Measurements from ENCODE around the gene PACRG. TPM values are rescaled to one million over a fixed set of nuclear protein-coding genes. Genes with fewer than 3 reads are reported as not detected.
A peak's percentile ranks its signal among the peaks of the same experiment; 100 is the strongest.

Gene PACRG
- total and polyA plus RNA-seq, 2 experiments from 2014 or later, result 0.17 to 0.68 TPM

DNA sequence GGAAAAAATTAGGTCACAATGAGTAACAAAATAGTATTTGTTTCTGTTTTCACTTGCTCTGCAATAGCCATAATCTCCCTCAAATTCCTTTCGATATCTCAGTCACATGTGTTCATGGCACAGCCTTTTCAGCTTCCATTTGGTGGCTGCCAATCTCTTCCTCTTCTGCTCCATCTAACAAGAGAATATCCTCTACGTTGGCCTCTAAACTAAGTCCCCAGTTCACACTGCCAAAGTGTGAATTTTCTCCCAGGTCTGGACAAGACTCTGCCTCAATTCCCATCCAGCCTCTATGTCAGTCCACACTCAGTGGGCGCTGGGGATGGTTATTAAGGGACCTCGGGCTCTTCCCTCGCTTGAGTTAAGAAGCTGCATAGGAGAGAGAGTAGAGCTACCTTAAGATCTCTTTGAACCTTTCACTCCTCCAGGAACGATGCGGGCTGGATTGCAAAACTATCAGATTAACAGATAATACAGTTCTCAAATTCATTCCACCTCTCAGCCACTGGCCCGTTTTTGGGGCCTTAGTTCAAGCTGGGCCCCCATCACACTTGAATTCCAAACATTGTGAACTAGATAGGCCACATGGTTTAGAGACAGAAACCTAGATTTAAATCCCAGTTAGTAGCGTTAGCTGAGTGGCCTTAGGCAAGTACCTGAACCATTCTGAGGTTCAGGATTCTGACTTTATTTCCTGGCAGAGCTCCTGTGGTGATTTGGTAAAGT is 436.6 kb downstream of the PACRG start:
- Mint-ChIP-seq H3K36me3 (ENCODE audit: low read depth) (peaks cover 4% of the 10 kb centered on the region), H3K27me3 (ENCODE audit: insufficient read depth, low read depth, poor library complexity) (peaks cover 3% of the 10 kb centered on the region), H3K9me3 (peaks cover 4% of the 10 kb centered on the region; the same call in 1 of the 3 replicates), H3K4me1 (no peaks in the 10 kb centered on the region), H3K4me3 (no peak overlapping the region), H3K27ac (no peak overlapping the region)
- Histone ChIP-seq H3K27me3 (ENCODE audit: insufficient read depth) (no peaks in the 10 kb centered on the region), H3K9me2 (ENCODE audit: insufficient read depth) (no peaks in the 10 kb centered on the region), H3K4me1 (ENCODE audit: insufficient read depth) (no peaks in the 10 kb centered on the region), H3F3A (replicated peaks; ENCODE audit: low read depth) (no peaks in the 10 kb centered on the region), H3K4me2 (no peak overlapping the region), H3K4me3 (no peak overlapping the region), H3K36me3 (ENCODE audit: insufficient read depth) (no peaks in the 10 kb centered on the region), H3K79me2 (replicated peaks; ENCODE audit: insufficient read depth) (no peaks in the 10 kb centered on the region), H2AFZ (0 out of 2 replicates have a peak overlapping the region, but pooled peaks have one; percentile 10), H3K27ac (ENCODE audit: low read depth) (no peak overlapping the region), H4K20me1 (replicated peaks; ENCODE audit: insufficient read depth) (no peaks in the 10 kb centered on the region)
- TF ChIP-seq EZH2 (IDR thresholded peaks at IDR 0.05; ENCODE audit: low read depth, unreplicated experiment), result no peak
- TF ChIP-seq JUNB (IDR thresholded peaks at IDR 0.05; ENCODE audit: unreplicated experiment), result no peak
- no peak for TF ChIP-seq NANOG (IDR thresholded peaks at IDR 0.05; ENCODE audit: borderline replicate concordance)
- TF ChIP-seq, protein P1, sequence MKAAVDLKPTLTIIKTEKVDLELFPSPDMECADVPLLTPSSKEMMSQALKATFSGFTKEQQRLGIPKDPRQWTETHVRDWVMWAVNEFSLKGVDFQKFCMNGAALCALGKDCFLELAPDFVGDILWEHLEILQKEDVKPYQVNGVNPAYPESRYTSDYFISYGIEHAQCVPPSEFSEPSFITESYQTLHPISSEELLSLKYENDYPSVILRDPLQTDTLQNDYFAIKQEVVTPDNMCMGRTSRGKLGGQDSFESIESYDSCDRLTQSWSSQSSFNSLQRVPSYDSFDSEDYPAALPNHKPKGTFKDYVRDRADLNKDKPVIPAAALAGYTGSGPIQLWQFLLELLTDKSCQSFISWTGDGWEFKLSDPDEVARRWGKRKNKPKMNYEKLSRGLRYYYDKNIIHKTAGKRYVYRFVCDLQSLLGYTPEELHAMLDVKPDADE (IDR thresholded peaks at IDR 0.05), result no peak
- no peak for TF ChIP-seq ZNF114 (CRISPR knock-in tag; IDR thresholded peaks at IDR 0.05)
- TF ChIP-seq STAT1 (IDR thresholded peaks at IDR 0.05; ENCODE audit: unreplicated experiment), result no peak
- TF ChIP-seq, protein P2, sequence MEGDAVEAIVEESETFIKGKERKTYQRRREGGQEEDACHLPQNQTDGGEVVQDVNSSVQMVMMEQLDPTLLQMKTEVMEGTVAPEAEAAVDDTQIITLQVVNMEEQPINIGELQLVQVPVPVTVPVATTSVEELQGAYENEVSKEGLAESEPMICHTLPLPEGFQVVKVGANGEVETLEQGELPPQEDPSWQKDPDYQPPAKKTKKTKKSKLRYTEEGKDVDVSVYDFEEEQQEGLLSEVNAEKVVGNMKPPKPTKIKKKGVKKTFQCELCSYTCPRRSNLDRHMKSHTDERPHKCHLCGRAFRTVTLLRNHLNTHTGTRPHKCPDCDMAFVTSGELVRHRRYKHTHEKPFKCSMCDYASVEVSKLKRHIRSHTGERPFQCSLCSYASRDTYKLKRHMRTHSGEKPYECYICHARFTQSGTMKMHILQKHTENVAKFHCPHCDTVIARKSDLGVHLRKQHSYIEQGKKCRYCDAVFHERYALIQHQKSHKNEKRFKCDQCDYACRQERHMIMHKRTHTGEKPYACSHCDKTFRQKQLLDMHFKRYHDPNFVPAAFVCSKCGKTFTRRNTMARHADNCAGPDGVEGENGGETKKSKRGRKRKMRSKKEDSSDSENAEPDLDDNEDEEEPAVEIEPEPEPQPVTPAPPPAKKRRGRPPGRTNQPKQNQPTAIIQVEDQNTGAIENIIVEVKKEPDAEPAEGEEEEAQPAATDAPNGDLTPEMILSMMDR (conservative IDR thresholded peaks at IDR 0.05; ENCODE audit: low read depth in 2 of 2), result no peak
- no peak for TF ChIP-seq POLR2AphosphoS5 (IDR thresholded peaks at IDR 0.05; ENCODE audit: low read depth)
- no peak for TF ChIP-seq ZNF331 (CRISPR knock-in tag; IDR thresholded peaks at IDR 0.05; ENCODE audit: low read depth)
- no peak for TF ChIP-seq CREB1 (CRISPR knock-in tag; IDR thresholded peaks at IDR 0.05; ENCODE audit: low read depth)
- TF ChIP-seq EZH2phosphoT487 (IDR thresholded peaks at IDR 0.05; ENCODE audit: unreplicated experiment), result no peak
- TF ChIP-seq, protein P3, sequence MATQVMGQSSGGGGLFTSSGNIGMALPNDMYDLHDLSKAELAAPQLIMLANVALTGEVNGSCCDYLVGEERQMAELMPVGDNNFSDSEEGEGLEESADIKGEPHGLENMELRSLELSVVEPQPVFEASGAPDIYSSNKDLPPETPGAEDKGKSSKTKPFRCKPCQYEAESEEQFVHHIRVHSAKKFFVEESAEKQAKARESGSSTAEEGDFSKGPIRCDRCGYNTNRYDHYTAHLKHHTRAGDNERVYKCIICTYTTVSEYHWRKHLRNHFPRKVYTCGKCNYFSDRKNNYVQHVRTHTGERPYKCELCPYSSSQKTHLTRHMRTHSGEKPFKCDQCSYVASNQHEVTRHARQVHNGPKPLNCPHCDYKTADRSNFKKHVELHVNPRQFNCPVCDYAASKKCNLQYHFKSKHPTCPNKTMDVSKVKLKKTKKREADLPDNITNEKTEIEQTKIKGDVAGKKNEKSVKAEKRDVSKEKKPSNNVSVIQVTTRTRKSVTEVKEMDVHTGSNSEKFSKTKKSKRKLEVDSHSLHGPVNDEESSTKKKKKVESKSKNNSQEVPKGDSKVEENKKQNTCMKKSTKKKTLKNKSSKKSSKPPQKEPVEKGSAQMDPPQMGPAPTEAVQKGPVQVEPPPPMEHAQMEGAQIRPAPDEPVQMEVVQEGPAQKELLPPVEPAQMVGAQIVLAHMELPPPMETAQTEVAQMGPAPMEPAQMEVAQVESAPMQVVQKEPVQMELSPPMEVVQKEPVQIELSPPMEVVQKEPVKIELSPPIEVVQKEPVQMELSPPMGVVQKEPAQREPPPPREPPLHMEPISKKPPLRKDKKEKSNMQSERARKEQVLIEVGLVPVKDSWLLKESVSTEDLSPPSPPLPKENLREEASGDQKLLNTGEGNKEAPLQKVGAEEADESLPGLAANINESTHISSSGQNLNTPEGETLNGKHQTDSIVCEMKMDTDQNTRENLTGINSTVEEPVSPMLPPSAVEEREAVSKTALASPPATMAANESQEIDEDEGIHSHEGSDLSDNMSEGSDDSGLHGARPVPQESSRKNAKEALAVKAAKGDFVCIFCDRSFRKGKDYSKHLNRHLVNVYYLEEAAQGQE (IDR thresholded peaks at IDR 0.05; ENCODE audit: unreplicated experiment), result no peak
- DNase-seq (ENCODE audit: low spot score) (no peak), ATAC-seq (no peak)
